OCI-LY1 (cell line): ENCODE measurements around the gene PARVA.

Experiments
- EZH2 ChIP-seq: fragments of 200-600 bp; sonication (generic), shearing (Covaris generic); IDR thresholded peaks from 2 replicates; pipeline ENCODE4 v1.8.0; 2017; ENCODE audit warnings: borderline replicate concordance, mixed run types, mild to moderate bottlenecking, antibody characterized with exemption, low read length, moderate library complexity, mixed read lengths
- TF ChIP-seq, protein P1 (sequence below): fragments of 200-600 bp; sonication (generic), shearing (Covaris generic); IDR thresholded peaks from 2 replicates; pipeline ENCODE4 v1.5.1; 2017; ENCODE audit warnings: mild to moderate bottlenecking, antibody characterized with exemption, low read length, moderate library complexity, mixed read lengths

DNA sequence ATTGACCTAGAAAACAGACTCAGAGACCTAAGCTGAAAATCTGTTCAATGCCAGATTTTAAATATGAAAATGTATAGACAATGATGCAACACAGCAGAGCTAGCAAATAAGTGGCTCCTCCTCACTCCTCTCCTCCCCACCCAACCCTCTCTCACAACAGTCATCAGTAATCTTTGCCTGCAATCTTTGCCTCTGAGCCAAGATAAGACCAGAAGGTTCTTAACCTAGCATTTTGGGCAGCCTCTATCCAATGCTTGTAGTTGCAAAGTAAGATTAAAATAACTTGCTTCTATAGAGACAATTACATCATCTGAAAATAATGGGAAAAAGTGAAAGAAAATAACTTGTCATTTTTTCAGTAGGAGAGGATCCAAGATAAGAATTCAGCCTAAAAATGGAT, 117.3 kb downstream of the PARVA start:
- TF ChIP-seq EZH2, result no peak
- TF ChIP-seq, protein P1, sequence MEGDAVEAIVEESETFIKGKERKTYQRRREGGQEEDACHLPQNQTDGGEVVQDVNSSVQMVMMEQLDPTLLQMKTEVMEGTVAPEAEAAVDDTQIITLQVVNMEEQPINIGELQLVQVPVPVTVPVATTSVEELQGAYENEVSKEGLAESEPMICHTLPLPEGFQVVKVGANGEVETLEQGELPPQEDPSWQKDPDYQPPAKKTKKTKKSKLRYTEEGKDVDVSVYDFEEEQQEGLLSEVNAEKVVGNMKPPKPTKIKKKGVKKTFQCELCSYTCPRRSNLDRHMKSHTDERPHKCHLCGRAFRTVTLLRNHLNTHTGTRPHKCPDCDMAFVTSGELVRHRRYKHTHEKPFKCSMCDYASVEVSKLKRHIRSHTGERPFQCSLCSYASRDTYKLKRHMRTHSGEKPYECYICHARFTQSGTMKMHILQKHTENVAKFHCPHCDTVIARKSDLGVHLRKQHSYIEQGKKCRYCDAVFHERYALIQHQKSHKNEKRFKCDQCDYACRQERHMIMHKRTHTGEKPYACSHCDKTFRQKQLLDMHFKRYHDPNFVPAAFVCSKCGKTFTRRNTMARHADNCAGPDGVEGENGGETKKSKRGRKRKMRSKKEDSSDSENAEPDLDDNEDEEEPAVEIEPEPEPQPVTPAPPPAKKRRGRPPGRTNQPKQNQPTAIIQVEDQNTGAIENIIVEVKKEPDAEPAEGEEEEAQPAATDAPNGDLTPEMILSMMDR, result no peak
